ENCODE data around the gene UMAD1.

Gene UMAD1

DNA sequence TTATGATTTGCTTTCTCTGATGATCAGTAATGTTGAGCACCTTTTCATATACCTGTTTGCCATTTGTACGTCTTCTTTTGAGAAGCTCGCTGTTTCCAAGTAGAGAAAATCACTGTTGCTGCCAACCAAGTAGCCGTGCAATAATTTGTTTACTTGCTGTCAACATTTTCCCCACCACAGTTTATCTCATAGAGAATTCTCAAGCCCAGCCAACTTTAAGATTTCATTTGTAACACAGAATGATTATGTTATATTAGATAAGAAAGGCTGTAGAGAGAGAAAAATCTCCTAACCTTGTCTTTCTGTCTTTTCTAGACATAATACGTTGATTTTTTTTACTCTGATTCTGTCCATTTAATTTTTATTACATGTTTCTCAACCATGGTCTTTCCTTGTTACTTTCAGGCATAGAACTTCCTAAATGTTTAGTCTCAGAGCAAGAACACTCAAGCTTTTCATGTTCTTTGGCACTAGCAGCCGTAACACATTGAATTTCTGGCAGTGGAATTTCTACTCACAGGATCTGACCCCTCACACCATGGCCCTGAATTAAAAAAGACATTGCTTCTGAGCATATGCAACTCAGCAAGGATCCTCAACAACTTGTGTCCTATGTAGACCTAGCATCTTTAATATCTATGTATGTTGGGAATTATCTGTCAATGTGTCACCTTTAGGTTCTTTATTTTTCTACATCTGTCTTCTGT is 54.7 kb downstream of the UMAD1 start:
- Histone ChIP-seq H3K27ac (ENCODE audit: poor library complexity, severe bottlenecking) (peak overlapping the region; percentile 72), H3K4me3 (ENCODE audit: severe bottlenecking) (no peak overlapping the region), H3K9me3 (ENCODE audit: severe bottlenecking) (no peaks in the 10 kb centered on the region), H3K27me3 (ENCODE audit: insufficient read depth, poor library complexity, severe bottlenecking) (no peaks in the 10 kb centered on the region), H3K36me3 (ENCODE audit: low read depth) (no peaks in the 10 kb centered on the region), H3K4me1 (ENCODE audit: insufficient read depth, poor library complexity, severe bottlenecking) (peaks cover 26% of the 10 kb centered on the region)
- no peak for DNase-seq (ENCODE audit: low spot score)
- no peak for ATAC-seq (ENCODE audit: low read depth)
- TF ChIP-seq, protein P1, sequence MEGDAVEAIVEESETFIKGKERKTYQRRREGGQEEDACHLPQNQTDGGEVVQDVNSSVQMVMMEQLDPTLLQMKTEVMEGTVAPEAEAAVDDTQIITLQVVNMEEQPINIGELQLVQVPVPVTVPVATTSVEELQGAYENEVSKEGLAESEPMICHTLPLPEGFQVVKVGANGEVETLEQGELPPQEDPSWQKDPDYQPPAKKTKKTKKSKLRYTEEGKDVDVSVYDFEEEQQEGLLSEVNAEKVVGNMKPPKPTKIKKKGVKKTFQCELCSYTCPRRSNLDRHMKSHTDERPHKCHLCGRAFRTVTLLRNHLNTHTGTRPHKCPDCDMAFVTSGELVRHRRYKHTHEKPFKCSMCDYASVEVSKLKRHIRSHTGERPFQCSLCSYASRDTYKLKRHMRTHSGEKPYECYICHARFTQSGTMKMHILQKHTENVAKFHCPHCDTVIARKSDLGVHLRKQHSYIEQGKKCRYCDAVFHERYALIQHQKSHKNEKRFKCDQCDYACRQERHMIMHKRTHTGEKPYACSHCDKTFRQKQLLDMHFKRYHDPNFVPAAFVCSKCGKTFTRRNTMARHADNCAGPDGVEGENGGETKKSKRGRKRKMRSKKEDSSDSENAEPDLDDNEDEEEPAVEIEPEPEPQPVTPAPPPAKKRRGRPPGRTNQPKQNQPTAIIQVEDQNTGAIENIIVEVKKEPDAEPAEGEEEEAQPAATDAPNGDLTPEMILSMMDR (IDR thresholded peaks at IDR 0.05; ENCODE audit: poor library complexity, severe bottlenecking) = no peak

DNA sequence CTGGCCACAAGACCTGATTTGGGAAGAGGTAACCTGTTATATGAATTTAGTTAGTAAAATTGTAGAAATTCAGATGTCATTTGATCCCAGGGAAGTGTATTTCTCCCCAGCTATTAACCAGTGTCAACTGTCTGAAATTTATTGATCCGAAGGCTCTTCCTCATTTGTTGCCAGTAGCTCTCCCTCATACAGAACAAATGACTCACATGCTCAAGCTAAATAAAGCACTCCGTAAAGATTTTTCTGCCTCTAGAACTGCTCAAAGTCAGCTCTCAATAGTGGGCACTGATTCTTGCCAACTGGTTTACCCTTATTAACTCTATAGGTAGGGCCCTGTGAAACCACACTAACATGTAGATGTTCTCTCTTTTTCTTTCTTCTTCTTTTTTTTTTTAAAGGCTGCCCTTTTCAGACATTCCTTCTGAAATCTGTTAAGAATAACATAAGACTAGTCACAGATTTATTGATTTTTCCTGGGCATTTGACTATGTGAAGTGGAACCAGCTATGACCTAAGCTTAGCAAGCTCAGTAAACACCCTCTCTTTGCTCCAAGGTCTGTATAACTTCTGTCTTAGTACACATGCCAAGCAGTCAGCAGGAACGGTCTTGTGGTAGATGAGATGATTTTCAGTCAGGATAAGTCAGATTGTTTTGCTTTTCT is 56.0 kb downstream of the UMAD1 start:
- no peaks in the 10 kb centered on the region for H3K36me3 ChIP-seq (ENCODE audit: low read depth)
- TF ChIP-seq, protein P1 (IDR thresholded peaks at IDR 0.05; ENCODE audit: poor library complexity, severe bottlenecking) = no peak
- peak overlapping the region; percentile 72 for H3K27ac ChIP-seq (ENCODE audit: poor library complexity, severe bottlenecking)
- no peak overlapping the region for H3K4me3 ChIP-seq (ENCODE audit: severe bottlenecking)
- ATAC-seq (ENCODE audit: low read depth) (peak; percentile 64), DNase-seq (ENCODE audit: low spot score) (no peak)
- no peaks in the 10 kb centered on the region for H3K27me3 ChIP-seq (ENCODE audit: insufficient read depth, poor library complexity, severe bottlenecking)
- H3K9me3 ChIP-seq (ENCODE audit: severe bottlenecking) = no peaks in the 10 kb centered on the region
- peaks cover 26% of the 10 kb centered on the region for H3K4me1 ChIP-seq (ENCODE audit: insufficient read depth, poor library complexity, severe bottlenecking)

GRCh38 chr7:7698930-7699329 is 58.4 kb downstream of the UMAD1 start:
- peaks cover 18% of the 10 kb centered on the region for H3K4me1 ChIP-seq (ENCODE audit: insufficient read depth, poor library complexity, severe bottlenecking)
- DNase-seq (ENCODE audit: low spot score) (no peak), ATAC-seq (ENCODE audit: low read depth) (no peak)
- no peaks in the 10 kb centered on the region for H3K9me3 ChIP-seq (ENCODE audit: severe bottlenecking)
- no peaks in the 10 kb centered on the region for H3K27me3 ChIP-seq (ENCODE audit: insufficient read depth, poor library complexity, severe bottlenecking)
- TF ChIP-seq, protein P1 (IDR thresholded peaks at IDR 0.05; ENCODE audit: poor library complexity, severe bottlenecking) = no peak
- no peaks in the 10 kb centered on the region for H3K36me3 ChIP-seq (ENCODE audit: low read depth)
- no peak overlapping the region for H3K4me3 ChIP-seq (ENCODE audit: severe bottlenecking)
- no peak overlapping the region for H3K27ac ChIP-seq (ENCODE audit: poor library complexity, severe bottlenecking)

GRCh38 chr7:7699380-7699779 is 58.8 kb downstream of the UMAD1 start:
- ATAC-seq (ENCODE audit: low read depth) (no peak), DNase-seq (ENCODE audit: low spot score) (no peak)
- TF ChIP-seq, protein P1 (IDR thresholded peaks at IDR 0.05; ENCODE audit: poor library complexity, severe bottlenecking) = no peak
- H3K9me3 ChIP-seq (ENCODE audit: severe bottlenecking) = no peaks in the 10 kb centered on the region
- peaks cover 13% of the 10 kb centered on the region for H3K4me1 ChIP-seq (ENCODE audit: insufficient read depth, poor library complexity, severe bottlenecking)
- H3K27me3 ChIP-seq (ENCODE audit: insufficient read depth, poor library complexity, severe bottlenecking) = no peaks in the 10 kb centered on the region
- H3K36me3 ChIP-seq (ENCODE audit: low read depth) = no peaks in the 10 kb centered on the region
- H3K27ac ChIP-seq (ENCODE audit: poor library complexity, severe bottlenecking) = no peak overlapping the region
- no peak overlapping the region for H3K4me3 ChIP-seq (ENCODE audit: severe bottlenecking)

- Histone ChIP-seq H3K27ac (ENCODE audit: poor library complexity, severe bottlenecking) (no peak overlapping the region), H3K4me3 (ENCODE audit: severe bottlenecking) (no peak overlapping the region), H3K9me3 (ENCODE audit: severe bottlenecking) (no peaks in the 10 kb centered on the region), H3K36me3 (ENCODE audit: low read depth) (no peaks in the 10 kb centered on the region), H3K27me3 (ENCODE audit: insufficient read depth, poor library complexity, severe bottlenecking) (no peaks in the 10 kb centered on the region), H3K4me1 (ENCODE audit: insufficient read depth, poor library complexity, severe bottlenecking) (peaks cover 15% of the 10 kb centered on the region)
- TF ChIP-seq, protein P1 (IDR thresholded peaks at IDR 0.05; ENCODE audit: poor library complexity, severe bottlenecking) = no peak
- DNase-seq (ENCODE audit: low spot score) = no peak
- no peak for ATAC-seq (ENCODE audit: low read depth)
Measured at GRCh38 chr7:7699970-7700369, 59.4 kb downstream of the UMAD1 start.
